ENCODE results near the gene IRF3.

DNA sequence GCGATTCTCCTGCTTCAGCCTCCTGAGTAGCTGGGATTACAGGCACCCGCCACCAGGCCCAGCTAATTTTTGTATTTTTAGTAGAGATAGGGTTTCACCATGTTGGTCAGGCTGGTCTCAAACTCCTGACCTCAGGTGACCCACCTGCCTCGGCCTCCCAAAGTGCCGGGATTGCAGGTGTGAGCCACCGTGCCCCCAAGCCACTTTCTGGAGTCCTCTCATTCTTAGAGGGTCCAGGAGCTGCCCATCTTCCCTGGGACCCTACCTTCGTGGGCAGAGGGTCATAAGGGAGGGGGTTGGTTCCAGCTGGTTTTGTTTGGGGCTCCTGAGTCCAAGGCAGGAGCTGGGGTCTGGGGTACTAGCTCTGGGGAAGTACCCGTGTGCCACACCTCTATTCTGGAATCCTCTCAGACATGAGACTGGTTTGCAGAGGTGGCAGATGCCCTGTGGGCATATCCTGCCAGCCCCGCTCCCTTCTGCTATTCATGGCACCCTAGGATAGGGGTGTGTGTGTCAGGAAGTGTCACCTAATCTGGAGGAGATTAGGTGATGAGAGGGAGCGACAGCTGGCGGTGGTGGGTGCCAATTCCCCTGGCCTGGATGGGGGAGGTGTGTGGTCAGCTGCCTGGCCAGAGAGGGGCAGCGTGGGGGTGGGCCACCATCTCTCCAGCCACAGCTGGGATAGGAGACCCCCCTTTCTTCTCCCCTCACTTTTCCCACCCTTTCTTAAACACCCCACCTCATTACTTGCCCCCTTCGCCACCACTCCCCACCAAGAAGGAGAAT lies 13.5 kb upstream of the IRF3 start:
- TF ChIP-seq, protein P1, sequence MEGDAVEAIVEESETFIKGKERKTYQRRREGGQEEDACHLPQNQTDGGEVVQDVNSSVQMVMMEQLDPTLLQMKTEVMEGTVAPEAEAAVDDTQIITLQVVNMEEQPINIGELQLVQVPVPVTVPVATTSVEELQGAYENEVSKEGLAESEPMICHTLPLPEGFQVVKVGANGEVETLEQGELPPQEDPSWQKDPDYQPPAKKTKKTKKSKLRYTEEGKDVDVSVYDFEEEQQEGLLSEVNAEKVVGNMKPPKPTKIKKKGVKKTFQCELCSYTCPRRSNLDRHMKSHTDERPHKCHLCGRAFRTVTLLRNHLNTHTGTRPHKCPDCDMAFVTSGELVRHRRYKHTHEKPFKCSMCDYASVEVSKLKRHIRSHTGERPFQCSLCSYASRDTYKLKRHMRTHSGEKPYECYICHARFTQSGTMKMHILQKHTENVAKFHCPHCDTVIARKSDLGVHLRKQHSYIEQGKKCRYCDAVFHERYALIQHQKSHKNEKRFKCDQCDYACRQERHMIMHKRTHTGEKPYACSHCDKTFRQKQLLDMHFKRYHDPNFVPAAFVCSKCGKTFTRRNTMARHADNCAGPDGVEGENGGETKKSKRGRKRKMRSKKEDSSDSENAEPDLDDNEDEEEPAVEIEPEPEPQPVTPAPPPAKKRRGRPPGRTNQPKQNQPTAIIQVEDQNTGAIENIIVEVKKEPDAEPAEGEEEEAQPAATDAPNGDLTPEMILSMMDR (IDR thresholded peaks at IDR 0.05): no peak
- no peak for TF ChIP-seq POLR2A (IDR thresholded peaks at IDR 0.05)
